H1 (cell line): Measurements from ENCODE around the gene RNF114. TPM values are rescaled to one million over a fixed set of nuclear protein-coding genes. Genes with fewer than 3 reads are reported as not detected.

Experiments used
- BACH1 ChIP-seq: IDR thresholded peaks from 2 replicates; pipeline ENCODE4 v1.6.1; 2012; ENCODE audit warnings: low read length, improper control_type of control experiment
- CHD7 ChIP-seq: fragments of 300-600 bp; sonication (generic); IDR thresholded peaks from 2 replicates; pipeline ENCODE4 v1.7.1; 2012; ENCODE audit warnings: low read length, moderate library complexity, mild to moderate bottlenecking, inconsistent platforms; ENCODE audit not compliant: insufficient replicate concordance
- EGR1 ChIP-seq: IDR thresholded peaks from 2 replicates; pipeline ENCODE4 v1.6.1; 2011; ENCODE audit warnings: low read depth, low read length, borderline replicate concordance
- POLR2A ChIP-seq, 2 experiments: IDR thresholded peaks; 1 replicate in 1 of 2; 2 replicates in 1 of 2; pipeline ENCODE4 v1.6.1; 2011; ENCODE audit warnings: low read depth in 2 of 2, low read length in 2 of 2, mild to moderate bottlenecking in 2 of 2; ENCODE audit errors: control extremely low read depth in 1 of 2
- POLR2AphosphoS5 ChIP-seq: IDR thresholded peaks from 2 replicates; pipeline ENCODE4 v1.6.1; 2011; ENCODE audit warnings: low read depth, low read length
- RBBP5 ChIP-seq: IDR thresholded peaks from 2 replicates; pipeline ENCODE4 v1.7.1; 2012; ENCODE audit warnings: low read depth, mild to moderate bottlenecking, inconsistent platforms, low read length, moderate library complexity, borderline replicate concordance
- RNF2 ChIP-seq: fragments of 200-900, 300-1000 bp; sonication (generic); IDR thresholded peaks from 2 replicates; pipeline ENCODE4 v1.7.1; 2016; ENCODE audit warnings: borderline replicate concordance, low read depth, mild to moderate bottlenecking, antibody characterized with exemption, low read length; ENCODE audit not compliant: poor library complexity, severe bottlenecking; ENCODE audit errors: missing control alignments
- SP1 ChIP-seq: IDR thresholded peaks from 2 replicates; pipeline ENCODE4 v1.6.1; 2011; ENCODE audit warnings: low read depth, low read length
- SP2 ChIP-seq: IDR thresholded peaks from 2 replicates; pipeline ENCODE4 v1.6.1; 2012; ENCODE audit warnings: mild to moderate bottlenecking, low read length, inconsistent platforms
- TEAD4 ChIP-seq: IDR thresholded peaks from 2 replicates; pipeline ENCODE4 v1.6.1; 2012; ENCODE audit warnings: low read depth, low read length, inconsistent platforms, mixed read lengths
- ZNF274 ChIP-seq: IDR thresholded peaks from 2 replicates; pipeline ENCODE4 v1.7.0; 2012; ENCODE audit warnings: low read length, borderline replicate concordance; ENCODE audit errors: extremely low read depth
- polyA plus RNA-seq, 7 experiments: library from polyadenylated mRNA; depleted of rRNA in 3 of 7; stranded (reverse) in 5 of 7; unstranded in 2 of 7; fragments of >200 nt in 5 of 7; fragments of 200-250 nt in 2 of 7; gene quantifications; 1 replicate in 5 of 7; 2 replicates in 1 of 7; 4 replicates in 1 of 7; pipeline versions ENCODE4 v1.2.1 to v1.2.3, GENCODE V29; 2011 to 2013; ENCODE audit warnings: missing spikeins in 2 of 7, mixed read lengths in 2 of 7
- total RNA-seq: library from RNA; stranded (reverse); fragmentation: NEBNext Ultra II Directional; extraction: Animal tissue kit (Norgen Biotek cat#: 25700); gene quantifications from 2 replicates; pipeline ENCODE4 v1.2.1, GENCODE V29; 2021

Gene RNF114
- total and polyA plus RNA-seq, 2 of the 8 experiments (the other 6 are each of a cell fraction or from before 2014, with no cell fraction given), result 81.7 to 89.9 TPM

DNA sequence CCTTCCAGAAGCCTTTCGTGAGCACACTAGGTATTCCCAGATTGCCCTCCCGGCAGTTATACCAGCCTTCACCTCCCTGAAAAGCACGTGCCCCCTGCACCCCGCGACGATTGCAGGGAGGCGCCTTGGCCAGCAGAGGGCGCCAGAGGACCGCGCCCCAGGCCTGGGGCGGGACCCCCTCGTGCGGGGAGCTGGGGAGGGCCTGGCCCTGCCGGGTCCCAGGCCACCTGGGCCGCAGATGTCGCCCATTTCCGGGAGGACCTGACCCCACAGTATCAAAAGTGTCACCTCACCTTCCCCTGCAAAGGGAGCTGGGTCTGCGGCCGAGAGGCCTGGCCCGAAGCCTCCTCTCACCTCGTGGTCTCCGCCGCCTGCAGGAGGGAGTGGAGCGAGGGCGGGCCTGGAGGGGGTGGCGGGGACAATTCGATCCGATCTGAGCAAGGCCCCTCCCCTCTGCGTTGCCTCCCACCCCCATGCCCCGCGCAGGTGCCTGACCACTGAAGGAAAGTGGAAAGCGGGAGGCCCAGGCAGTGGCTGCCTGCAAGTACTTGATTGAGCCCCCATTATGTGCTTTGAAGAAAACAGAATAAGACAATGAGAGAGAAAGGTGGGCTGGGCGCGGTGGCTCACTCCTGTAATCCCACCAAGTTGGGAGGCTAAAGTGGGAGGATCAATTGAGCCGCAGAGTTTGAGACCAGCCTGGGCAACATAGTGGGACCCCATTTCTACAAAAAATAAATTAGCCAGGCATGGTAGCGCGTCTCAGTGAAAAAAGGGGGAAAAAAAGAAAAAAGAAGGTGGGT, 43.0 kb downstream of the RNF114 start (continued):
- TF ChIP-seq CHD7 (no peak), SP1 (no peak), SP2 (no peak), POLR2A (IDR thresholded peaks at IDR 0.05; ENCODE audit: control extremely low read depth in 1 of 2, low read depth in 2 of 2, low read length in 2 of 2) (peak in 1 of 2 experiments; percentile 46; a peak in 1 of 3 replicates), POLR2AphosphoS5 (peak; percentile 37; the same call in 1 of the 2 replicates), TEAD4 (0 out of 2 replicates have a peak, but pooled peaks have one; percentile 5), EGR1 (no peak), RNF2 (no peak), ZNF274 (no peak), BACH1 (no peak), RBBP5 (no peak; the same call in 1 of the 2 replicates)
